Measurements from ENCODE around the gene ABHD12B. TPM values are rescaled to one million over a fixed set of nuclear protein-coding genes. Genes with fewer than 3 reads are reported as not detected.

The ABHD12B gene
- total and polyA plus RNA-seq, 2 donors (not counting 3 experiments of a cell fraction or from before 2014, with no cell fraction given) = not detected

GRCh38 chr14:50846226-50846880 lies 25.5 kb upstream of the ABHD12B start:
- POLR2A ChIA-PET = no interaction called here
- H4K20me1 ChIP-seq (replicated peaks; ENCODE audit: control insufficient read depth, extremely low read depth, insufficient read depth, low read length) = no peaks in the 10 kb centered on the region
- BruUV-seq (replicated peaks) = no TSS peak
- no peaks in the 10 kb centered on the region for H3K9me3 ChIP-seq (replicated peaks; ENCODE audit: control insufficient read depth, insufficient read depth, low read length)
- H3K4me3 ChIP-seq (replicated peaks in 1 of 3; ENCODE audit: insufficient read depth in 1 of 3, low read depth in 1 of 3, low read length in 3 of 3) = no peak overlapping the region
- TF ChIP-seq FOS (IDR thresholded peaks at IDR 0.05; ENCODE audit: borderline replicate concordance, insufficient read depth, low read length) (no peak), POLR2AphosphoS5 (IDR thresholded peaks at IDR 0.05; ENCODE audit: insufficient read depth, low read depth, low read length) (no peak), CTCF (IDR thresholded peaks at IDR 0.05; ENCODE audit: extremely low read depth in 1 of 2, insufficient read depth in 1 of 2, low read depth in 1 of 2, low read length in 2 of 2) (no peak), GATA2 (IDR thresholded peaks at IDR 0.05; ENCODE audit: insufficient read depth, insufficient read length, low read depth, low read length) (no peak), EZH2 (IDR thresholded peaks at IDR 0.05; ENCODE audit: borderline replicate concordance, low read depth, low read length, severe bottlenecking) (no peak), POLR2A (IDR thresholded peaks at IDR 0.05; ENCODE audit: low read depth, low read length) (no peak), MYC (IDR thresholded peaks at IDR 0.05; ENCODE audit: low read depth, low read length) (no peak), JUN (IDR thresholded peaks at IDR 0.05; ENCODE audit: borderline replicate concordance, insufficient read depth, insufficient read length, low read depth) (no peak)
- TF ChIP-seq, protein P1, sequence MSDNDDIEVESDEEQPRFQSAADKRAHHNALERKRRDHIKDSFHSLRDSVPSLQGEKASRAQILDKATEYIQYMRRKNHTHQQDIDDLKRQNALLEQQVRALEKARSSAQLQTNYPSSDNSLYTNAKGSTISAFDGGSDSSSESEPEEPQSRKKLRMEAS (IDR thresholded peaks at IDR 0.05; ENCODE audit: insufficient read depth, insufficient read length) = no peak
- H3K79me2 ChIP-seq (ENCODE audit: control insufficient read depth, insufficient read depth, low read length) = no peaks in the 10 kb centered on the region
- CTCF ChIA-PET = interaction anchor here (1.2 to 3.7 kb wide), 2 partner anchors 13 to 69 kb away, joined by 3 to 30 read pairs; no protein-coding TSS in a partner anchor
- FAIRE-seq (no peak), DNase-seq (ENCODE audit: low read depth, low spot score) (no peak)
- no peaks in the 10 kb centered on the region for H3K36me3 ChIP-seq (ENCODE audit: control insufficient read depth in 2 of 2, extremely low read depth in 1 of 2, insufficient read depth in 2 of 2, low read length in 2 of 2)
- dilution Hi-C loops (cut with MboI; ENCODE audit: extremely low pct_ligation_motif_present, low sequenced_read_pairs) (no loop called here), intact Hi-C loops (cut with micrococcal nuclease) (no loop called here)
- H2AFZ ChIP-seq (ENCODE audit: low read depth, low read length) = no peak overlapping the region
- no peak overlapping the region for H3K9ac ChIP-seq (replicated peaks; ENCODE audit: extremely low read depth, insufficient read depth, low read length)
- no peaks in the 10 kb centered on the region for H3K9me1 ChIP-seq (replicated peaks; ENCODE audit: control insufficient read depth, extremely low read depth, insufficient read depth, low read length)
- peaks cover 3 to 12% of the 10 kb centered on the region in 2 experiments for H3K27me3 ChIP-seq (ENCODE audit: control insufficient read depth in 2 of 2, insufficient read depth in 2 of 2, low read length in 2 of 2)
- H3K4me2 ChIP-seq (ENCODE audit: insufficient read depth, low read length) = no peak overlapping the region
- no peaks in the 10 kb centered on the region for H3K4me1 ChIP-seq (ENCODE audit: control insufficient read depth, extremely low read depth, insufficient read depth, low read length)
- no peak overlapping the region for H3K27ac ChIP-seq (ENCODE audit: insufficient read depth, low read depth, low read length)
